Peyer's patch (tissue), 4 donors: ENCODE measurements around the gene ARHGAP19. TPM values are rescaled to one million over a fixed set of nuclear protein-coding genes. Genes with fewer than 3 reads are reported as not detected.
A peak's percentile ranks its signal among the peaks of the same experiment; 100 is the strongest.

ENCODE experiments used
- DNase-seq, 3 donors: peaks; one replicate each; pipeline ENCODE4 v3.0.0-alpha.2; 2017 to 2019
- H3K27ac ChIP-seq, 4 donors: fragments of 200-600 bp; sonication (generic); one replicate each; pipeline ENCODE4 v1.5.1; 2016 to 2019
- H3K27me3 ChIP-seq, 2 donors: fragments of 200-600 bp; sonication (generic); one replicate each; pipeline ENCODE4 v1.5.1; 2019
- H3K36me3 ChIP-seq, 3 donors: fragments of 200-600 bp; sonication (generic); one replicate each; pipeline ENCODE4 v1.5.1; 2016 to 2019
- H3K4me1 ChIP-seq, 4 donors: fragments of 200-600 bp; sonication (generic); one replicate each; pipeline ENCODE4 v1.5.1; 2016 to 2019
- H3K4me3 ChIP-seq, 4 donors: fragments of 200-600 bp; sonication (generic); 1 replicate in 3 of 4; 2 replicates in 1 of 4; pipeline ENCODE4 v1.5.1; 2016 to 2019; ENCODE audit warnings: mild to moderate bottlenecking in 1 of 4
- H3K9me3 ChIP-seq, 4 donors: fragments of 200-600 bp; sonication (generic); one replicate each; pipeline ENCODE4 v1.5.1; 2016 to 2019; ENCODE audit warnings: mild to moderate bottlenecking in 1 of 4
- POLR2A ChIP-seq, 2 donors: fragments of 450-650 bp; IDR thresholded peaks; one replicate each; pipeline ENCODE4 v1.5.1; 2017; ENCODE audit warnings: antibody characterized with exemption in 2 of 2, mild to moderate bottlenecking in 2 of 2, moderate library complexity in 2 of 2
- total RNA-seq, 4 donors: library from RNA; depleted of rRNA; stranded (reverse); fragments of >200 nt; gene quantifications; one replicate each; pipeline ENCODE4 v1.1.0, GENCODE V29; 2016
- TF ChIP-seq, protein P1 (sequence below), 6 experiments: fragments of 450-650 bp in 4 of 6; fragments of 200-600 bp in 2 of 6; sonication (generic) in 1 of 6; IDR thresholded peaks; one replicate each; pipeline ENCODE4 v1.5.1; 2017 to 2019; ENCODE audit warnings: antibody characterized with exemption in 6 of 6, mild to moderate bottlenecking in 3 of 6, moderate library complexity in 1 of 6

ARHGAP19 gene
- total RNA-seq, 4 donors from 2014 or later = 4.9 to 28.9 (median 7.3) TPM

DNA sequence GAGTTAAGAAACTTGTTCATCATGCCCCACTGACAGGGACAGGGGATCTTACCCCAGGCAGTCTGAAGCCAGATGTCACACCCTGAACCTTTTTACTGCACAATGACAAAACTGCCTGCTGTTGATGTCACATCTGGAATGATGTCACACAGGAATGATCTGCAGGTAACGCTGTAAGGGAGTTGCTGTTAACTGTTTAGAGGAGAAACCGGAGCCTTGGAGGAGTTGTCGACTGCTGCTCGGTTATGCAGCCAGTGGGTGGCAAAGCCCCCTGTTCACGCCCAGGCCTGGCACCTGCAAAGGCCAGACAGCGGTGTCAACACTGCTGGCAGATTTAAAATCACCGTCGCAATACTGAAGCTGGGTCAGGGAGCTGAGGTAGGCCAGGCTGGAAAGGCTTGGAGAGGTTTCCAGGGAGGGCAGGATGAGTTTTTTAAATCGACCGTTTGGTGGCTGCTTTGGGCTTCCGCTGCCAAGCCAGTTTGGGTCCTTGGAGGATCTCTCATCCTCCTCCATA is 96.7 kb downstream of the ARHGAP19 start:
- H3K27me3 ChIP-seq = peaks cover 0 to 7% of the 10 kb centered on the region in 2 donors
- peak overlapping the region; percentile 38 to 55 (median 50) for H3K4me3 ChIP-seq
- no peak overlapping the region for H3K27ac ChIP-seq
- H3K4me1 ChIP-seq = peaks cover 0 to 11% (median 0%) of the 10 kb centered on the region in 4 donors
- no peak for TF ChIP-seq POLR2A (IDR thresholded peaks at IDR 0.05)
- TF ChIP-seq, protein P1, sequence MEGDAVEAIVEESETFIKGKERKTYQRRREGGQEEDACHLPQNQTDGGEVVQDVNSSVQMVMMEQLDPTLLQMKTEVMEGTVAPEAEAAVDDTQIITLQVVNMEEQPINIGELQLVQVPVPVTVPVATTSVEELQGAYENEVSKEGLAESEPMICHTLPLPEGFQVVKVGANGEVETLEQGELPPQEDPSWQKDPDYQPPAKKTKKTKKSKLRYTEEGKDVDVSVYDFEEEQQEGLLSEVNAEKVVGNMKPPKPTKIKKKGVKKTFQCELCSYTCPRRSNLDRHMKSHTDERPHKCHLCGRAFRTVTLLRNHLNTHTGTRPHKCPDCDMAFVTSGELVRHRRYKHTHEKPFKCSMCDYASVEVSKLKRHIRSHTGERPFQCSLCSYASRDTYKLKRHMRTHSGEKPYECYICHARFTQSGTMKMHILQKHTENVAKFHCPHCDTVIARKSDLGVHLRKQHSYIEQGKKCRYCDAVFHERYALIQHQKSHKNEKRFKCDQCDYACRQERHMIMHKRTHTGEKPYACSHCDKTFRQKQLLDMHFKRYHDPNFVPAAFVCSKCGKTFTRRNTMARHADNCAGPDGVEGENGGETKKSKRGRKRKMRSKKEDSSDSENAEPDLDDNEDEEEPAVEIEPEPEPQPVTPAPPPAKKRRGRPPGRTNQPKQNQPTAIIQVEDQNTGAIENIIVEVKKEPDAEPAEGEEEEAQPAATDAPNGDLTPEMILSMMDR (IDR thresholded peaks at IDR 0.05) = no peak
- no peak for DNase-seq
- H3K36me3 ChIP-seq = no peaks in the 10 kb centered on the region
- no peaks in the 10 kb centered on the region for H3K9me3 ChIP-seq

DNA sequence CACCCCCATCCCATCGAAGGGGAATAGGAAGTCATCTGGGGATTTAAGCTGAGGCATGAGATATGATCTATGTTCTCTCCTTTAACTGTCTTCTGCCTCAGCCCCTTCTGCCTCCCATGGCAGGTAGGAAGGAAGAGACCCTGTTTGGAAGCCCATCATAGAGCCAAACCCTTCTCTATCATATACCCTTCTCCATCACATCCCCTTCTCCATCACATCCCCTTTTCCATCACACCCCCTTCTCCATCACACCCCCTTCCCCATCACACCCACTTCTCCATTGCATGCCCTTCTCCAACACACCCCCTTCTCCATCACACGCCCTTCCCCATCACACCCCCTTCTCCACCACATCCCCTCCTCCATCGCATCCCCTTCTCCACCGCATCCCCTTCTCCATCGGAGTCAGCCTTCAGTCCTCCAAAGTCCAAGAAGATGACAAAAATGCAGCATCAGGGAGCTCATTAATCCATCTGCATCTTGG is 99.4 kb downstream of the ARHGAP19 start:
- Histone ChIP-seq H3K36me3 (no peaks in the 10 kb centered on the region), H3K4me1 (peaks cover 0 to 11% (median 0%) of the 10 kb centered on the region in 4 donors), H3K27ac (no peak overlapping the region), H3K4me3 (no peak overlapping the region), H3K9me3 (no peaks in the 10 kb centered on the region), H3K27me3 (peaks cover 0 to 7% of the 10 kb centered on the region in 2 donors)
- TF ChIP-seq, protein P1 (IDR thresholded peaks at IDR 0.05) = no peak
- no peak for TF ChIP-seq POLR2A (IDR thresholded peaks at IDR 0.05)
- DNase-seq = no peak

DNA sequence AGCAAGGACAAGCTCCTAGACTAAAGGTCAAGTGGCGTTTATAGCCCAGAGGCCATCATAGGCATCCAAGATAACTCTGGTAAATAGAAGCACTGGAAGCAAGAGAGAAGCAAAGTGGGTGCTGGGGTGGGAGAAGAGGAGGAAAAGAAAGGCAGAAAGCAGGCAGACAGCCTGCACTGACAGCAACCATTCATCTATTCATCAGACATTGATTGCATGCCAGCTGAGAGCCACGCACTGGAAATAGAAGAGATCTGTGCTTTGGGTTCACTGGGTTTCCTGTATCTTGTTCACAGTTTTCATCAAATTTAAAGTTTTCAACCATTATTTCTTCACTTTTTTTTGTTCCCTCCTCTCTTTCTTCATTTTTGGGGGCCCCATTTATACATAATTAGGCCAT is 102.0 kb downstream of the ARHGAP19 start:
- no peaks in the 10 kb centered on the region for H3K36me3 ChIP-seq
- no peak overlapping the region for H3K27ac ChIP-seq
- TF ChIP-seq, protein P1 (IDR thresholded peaks at IDR 0.05) = no peak
- TF ChIP-seq POLR2A (IDR thresholded peaks at IDR 0.05) = no peak
- peaks cover 0 to 5% of the 10 kb centered on the region in 2 donors for H3K27me3 ChIP-seq
- H3K4me3 ChIP-seq = no peak overlapping the region
- no peaks in the 10 kb centered on the region for H3K9me3 ChIP-seq
- DNase-seq = no peak
- H3K4me1 ChIP-seq = peaks cover 0 to 7% (median 3%) of the 10 kb centered on the region in 4 donors

DNA sequence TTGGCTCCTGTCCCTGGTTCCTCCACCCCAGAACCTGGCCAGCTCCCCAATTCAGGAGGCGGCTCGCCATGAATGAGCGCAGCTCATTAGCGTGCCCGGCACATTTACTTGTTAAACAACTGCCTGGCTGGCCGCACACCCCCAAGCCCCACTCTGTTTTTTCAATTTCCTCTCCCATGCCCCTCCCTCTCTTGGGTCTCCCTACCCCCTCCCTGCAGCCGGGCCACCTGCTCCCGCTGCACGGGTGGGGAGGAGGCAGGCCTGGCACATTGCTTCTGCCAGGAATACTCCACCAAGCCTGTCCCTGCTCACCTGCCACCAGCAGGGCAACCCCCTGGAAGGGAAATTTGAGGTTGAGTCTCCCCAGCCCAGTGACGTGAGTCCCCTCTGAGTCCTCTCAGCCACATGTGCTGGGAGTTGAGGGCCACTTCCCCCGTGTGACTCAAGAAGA is 104.2 kb downstream of the ARHGAP19 start:
- no peaks in the 10 kb centered on the region for H3K36me3 ChIP-seq
- H3K9me3 ChIP-seq = no peaks in the 10 kb centered on the region
- DNase-seq = peak in 1 of 3 donors; percentile 34
- peaks cover 0 to 12% (median 5%) of the 10 kb centered on the region in 4 donors for H3K4me1 ChIP-seq
- H3K4me3 ChIP-seq = no peak overlapping the region
- H3K27me3 ChIP-seq = peaks cover 0 to 12% of the 10 kb centered on the region in 2 donors
- H3K27ac ChIP-seq = no peak overlapping the region
- TF ChIP-seq, protein P1 (IDR thresholded peaks at IDR 0.05) = no peak
- TF ChIP-seq POLR2A (IDR thresholded peaks at IDR 0.05) = no peak

DNA sequence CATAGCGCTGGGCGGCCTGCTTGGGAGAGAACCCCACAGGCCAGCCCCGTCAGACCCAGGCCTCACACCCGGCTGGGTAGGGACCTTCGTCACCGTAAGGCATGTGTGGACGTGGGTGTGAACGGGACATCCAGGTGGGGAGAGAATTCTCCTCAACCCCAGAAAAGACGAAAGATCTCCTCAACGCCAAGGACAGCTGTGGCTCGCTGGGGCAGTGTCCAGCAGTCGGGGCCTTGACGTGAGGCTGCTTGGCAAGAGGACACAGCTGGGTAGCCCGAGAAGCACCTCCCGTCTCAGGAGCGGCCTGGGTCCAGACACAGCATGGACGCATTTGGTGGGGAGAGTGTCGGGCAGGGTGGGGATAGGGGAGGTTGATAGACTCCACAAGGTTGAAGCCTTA is 105.5 kb downstream of the ARHGAP19 start:
- no peaks in the 10 kb centered on the region for H3K9me3 ChIP-seq
- no peak overlapping the region for H3K27ac ChIP-seq
- peak in 1 of 3 donors; percentile 5 for DNase-seq
- peaks cover 0 to 12% (median 5%) of the 10 kb centered on the region in 4 donors for H3K4me1 ChIP-seq
- H3K36me3 ChIP-seq = no peaks in the 10 kb centered on the region
- H3K27me3 ChIP-seq = peaks cover 0 to 12% of the 10 kb centered on the region in 2 donors
- no peak overlapping the region for H3K4me3 ChIP-seq
- TF ChIP-seq, protein P1 (IDR thresholded peaks at IDR 0.05) = no peak
- no peak for TF ChIP-seq POLR2A (IDR thresholded peaks at IDR 0.05)
